NCI-H1694 (cell line): Measurements from ENCODE around the gene PPP2R5B.
"Not testable (repeated sequence)": the region's sequence is repeated elsewhere in the genome, so short reads cannot be mapped to it uniquely, and the experiment has no call there.

Experiments
- DNase-seq: peaks from one replicate; lab custom pipeline; 2025; lab: John Stamatoyannopoulos, UW

PPP2R5B gene

DNA sequence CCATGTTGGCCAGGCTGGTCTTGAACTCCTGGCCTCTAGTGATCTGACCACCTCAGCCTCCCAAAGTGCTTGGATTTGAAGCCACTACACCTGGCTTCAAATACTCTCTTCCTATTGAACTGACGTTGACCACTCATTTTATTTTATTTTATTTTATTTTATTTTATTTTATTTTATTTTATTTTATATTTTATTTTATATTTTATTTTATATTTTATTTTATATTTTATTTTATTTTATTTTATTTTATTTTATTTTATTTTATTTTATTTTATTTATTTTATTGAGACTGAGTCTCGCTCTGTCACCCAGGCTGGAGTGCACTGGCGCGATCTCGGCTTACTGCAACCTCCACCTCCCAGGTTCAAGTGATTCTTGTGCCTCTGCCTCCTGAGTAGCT is 58.9 kb downstream of the PPP2R5B start:
- not testable (repeated sequence) for DNase-seq
